ENCODE results near the gene NUDT5.

Gene NUDT5

DNA sequence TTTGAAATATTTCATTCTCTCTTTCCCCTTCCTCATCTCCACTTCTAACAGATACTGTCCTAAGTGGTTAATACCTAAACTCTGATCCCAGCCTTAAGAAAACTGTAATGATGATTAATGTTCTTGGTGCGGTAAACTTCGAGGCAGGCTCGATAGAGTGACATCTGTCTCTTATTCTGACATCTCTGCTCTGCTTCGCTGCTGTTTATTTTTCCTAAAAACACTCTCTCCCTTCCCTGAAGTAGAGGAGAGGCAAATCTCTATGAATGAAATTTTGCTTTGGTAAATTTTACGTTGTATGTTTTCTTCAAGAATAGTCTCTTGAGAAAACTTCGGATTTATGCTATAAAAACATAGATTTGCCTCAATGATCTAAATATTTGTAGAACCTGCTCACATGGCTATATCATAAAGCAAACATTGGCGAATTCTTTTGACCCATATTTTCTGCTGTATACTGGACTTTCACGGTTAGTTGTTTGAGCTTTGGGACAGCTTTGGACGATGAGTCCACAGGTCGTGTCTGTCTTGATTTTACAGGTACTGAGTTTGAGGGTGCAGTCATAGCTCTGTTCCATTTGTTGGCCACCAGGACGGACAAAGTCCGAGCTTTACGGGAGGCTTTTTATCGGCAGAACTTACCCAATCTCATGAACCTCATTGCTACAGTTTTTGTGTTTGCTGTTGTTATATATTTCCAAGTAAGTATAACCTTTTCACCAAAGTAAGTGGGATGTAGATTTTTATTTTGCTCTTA, 39.1 kb downstream of the NUDT5 start:
- no peak for TF ChIP-seq CTCF (IDR thresholded peaks at IDR 0.05; ENCODE audit: low read depth, low read length, missing control alignments)
- Histone ChIP-seq H3K27ac (no peak overlapping the region), H3K4me3 (ENCODE audit: low read depth, low read length) (no peak overlapping the region), H3K27me3 (replicated peaks) (no peaks in the 10 kb centered on the region), H3K36me3 (replicated peaks) (peaks cover 10% of the 10 kb centered on the region)
- no peak for DNase-seq
- in situ Hi-C loops (cut with HindIII; ENCODE audit: low pct_ligation_motif_present, low sequenced_read_pairs), result no loop called here

GRCh38 chr10:12154516-12154915, 41.2 kb downstream of the NUDT5 start:
- no peak for TF ChIP-seq CTCF (IDR thresholded peaks at IDR 0.05; ENCODE audit: low read depth, low read length, missing control alignments)
- no peaks in the 10 kb centered on the region for H3K27me3 ChIP-seq (replicated peaks)

DNA sequence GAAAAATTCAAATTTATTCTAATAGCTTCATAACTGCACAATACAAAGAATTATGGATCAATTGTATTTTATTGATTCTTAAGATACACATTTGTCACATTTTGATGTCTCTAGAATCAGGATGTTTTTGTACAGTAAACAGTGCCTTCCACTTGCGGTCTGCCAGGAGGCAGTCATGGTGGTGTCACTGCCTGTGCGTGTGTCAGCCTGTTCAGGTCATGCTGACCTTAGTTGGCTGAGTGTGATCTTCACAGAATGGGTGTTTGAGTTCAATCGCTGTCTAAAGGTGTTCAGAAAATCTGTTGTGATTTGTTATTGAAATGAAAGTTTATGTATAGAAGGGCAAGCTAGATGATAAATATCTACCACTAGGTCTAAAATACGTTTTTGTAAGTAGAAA, 45.5 kb downstream of the NUDT5 start:
- no peaks in the 10 kb centered on the region for H3K27me3 ChIP-seq (replicated peaks)
- H3K4me3 ChIP-seq (ENCODE audit: low read depth, low read length), result no peak overlapping the region
- no peak for TF ChIP-seq CTCF (IDR thresholded peaks at IDR 0.05; ENCODE audit: low read depth, low read length, missing control alignments)
- DNase-seq, result no peak
- no peak overlapping the region for H3K27ac ChIP-seq
- in situ Hi-C loops (cut with HindIII; ENCODE audit: low pct_ligation_motif_present, low sequenced_read_pairs), result no loop called here
- peaks cover 7% of the 10 kb centered on the region for H3K36me3 ChIP-seq (replicated peaks)

More at GRCh38 chr10:12154516-12154915, 41.2 kb downstream of the NUDT5 start:
- DNase-seq, result no peak
- peaks cover 8% of the 10 kb centered on the region for H3K36me3 ChIP-seq (replicated peaks)
- in situ Hi-C loops (cut with HindIII; ENCODE audit: low pct_ligation_motif_present, low sequenced_read_pairs), result no loop called here
- no peak overlapping the region for H3K27ac ChIP-seq
- H3K4me3 ChIP-seq (ENCODE audit: low read depth, low read length), result no peak overlapping the region

- Histone ChIP-seq H3K27ac (no peak overlapping the region), H3K4me3 (ENCODE audit: low read depth, low read length) (no peak overlapping the region), H3K27me3 (replicated peaks) (no peaks in the 10 kb centered on the region), H3K36me3 (replicated peaks) (peaks cover 15% of the 10 kb centered on the region)
- no peak for TF ChIP-seq CTCF (IDR thresholded peaks at IDR 0.05; ENCODE audit: low read depth, low read length, missing control alignments)
- no peak for DNase-seq
- in situ Hi-C loops (cut with HindIII; ENCODE audit: low pct_ligation_motif_present, low sequenced_read_pairs), result no loop called here
Measured at GRCh38 chr10:12144538-12144937, 51.2 kb downstream of the NUDT5 start.

DNA sequence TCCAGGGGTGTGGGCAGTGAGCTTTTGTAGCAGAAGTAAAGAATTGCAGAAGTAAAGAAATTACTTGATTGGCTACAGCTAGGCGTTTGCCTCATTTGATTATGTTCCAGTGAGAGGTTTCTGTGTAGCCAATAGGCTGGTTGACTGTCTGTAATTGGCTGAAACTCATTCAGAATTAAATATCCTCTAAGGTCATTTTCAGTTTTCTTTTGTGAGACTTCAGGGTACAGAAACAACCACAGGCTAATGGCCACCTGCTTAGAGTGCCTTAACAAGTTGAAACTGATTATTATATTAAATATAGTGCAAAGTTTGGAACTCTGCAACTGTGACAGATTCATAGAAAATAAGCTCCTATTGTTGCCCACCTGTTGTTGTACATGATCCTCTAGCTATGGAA, 55.7 kb downstream of the NUDT5 start:
- no peak for DNase-seq
- in situ Hi-C loops (cut with HindIII; ENCODE audit: low pct_ligation_motif_present, low sequenced_read_pairs), result no loop called here
- no peak overlapping the region for H3K4me3 ChIP-seq (ENCODE audit: low read depth, low read length)
- peaks cover 32% of the 10 kb centered on the region for H3K36me3 ChIP-seq (replicated peaks)
- H3K27ac ChIP-seq, result no peak overlapping the region
- no peaks in the 10 kb centered on the region for H3K27me3 ChIP-seq (replicated peaks)
- no peak for TF ChIP-seq CTCF (IDR thresholded peaks at IDR 0.05; ENCODE audit: low read depth, low read length, missing control alignments)

GRCh38 chr10:12135631-12136030, 60.1 kb downstream of the NUDT5 start:
- in situ Hi-C loops (cut with HindIII; ENCODE audit: low pct_ligation_motif_present, low sequenced_read_pairs), result no loop called here
- no peak for TF ChIP-seq CTCF (IDR thresholded peaks at IDR 0.05; ENCODE audit: low read depth, low read length, missing control alignments)
- no peak for DNase-seq
- no peaks in the 10 kb centered on the region for H3K27me3 ChIP-seq (replicated peaks)
- no peak overlapping the region for H3K27ac ChIP-seq
- H3K4me3 ChIP-seq (ENCODE audit: low read depth, low read length), result no peak overlapping the region
- peaks cover 19% of the 10 kb centered on the region for H3K36me3 ChIP-seq (replicated peaks)

All from brain microvascular endothelial cell (primary cell).